ENCODE results near the gene HAUS5. TPM values are rescaled to one million over a fixed set of nuclear protein-coding genes. Genes with fewer than 3 reads are reported as not detected.
A peak's percentile ranks its signal among the peaks of the same experiment; 100 is the strongest.

The HAUS5 gene, protein sequence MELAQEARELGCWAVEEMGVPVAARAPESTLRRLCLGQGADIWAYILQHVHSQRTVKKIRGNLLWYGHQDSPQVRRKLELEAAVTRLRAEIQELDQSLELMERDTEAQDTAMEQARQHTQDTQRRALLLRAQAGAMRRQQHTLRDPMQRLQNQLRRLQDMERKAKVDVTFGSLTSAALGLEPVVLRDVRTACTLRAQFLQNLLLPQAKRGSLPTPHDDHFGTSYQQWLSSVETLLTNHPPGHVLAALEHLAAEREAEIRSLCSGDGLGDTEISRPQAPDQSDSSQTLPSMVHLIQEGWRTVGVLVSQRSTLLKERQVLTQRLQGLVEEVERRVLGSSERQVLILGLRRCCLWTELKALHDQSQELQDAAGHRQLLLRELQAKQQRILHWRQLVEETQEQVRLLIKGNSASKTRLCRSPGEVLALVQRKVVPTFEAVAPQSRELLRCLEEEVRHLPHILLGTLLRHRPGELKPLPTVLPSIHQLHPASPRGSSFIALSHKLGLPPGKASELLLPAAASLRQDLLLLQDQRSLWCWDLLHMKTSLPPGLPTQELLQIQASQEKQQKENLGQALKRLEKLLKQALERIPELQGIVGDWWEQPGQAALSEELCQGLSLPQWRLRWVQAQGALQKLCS
- 4.9 and 6.3 TPM in 2 replicates for total RNA-seq
- 12.6 and 15.4 TPM in 2 replicates for polyA plus RNA-seq

- H3K4me3 ChIP-seq = peak within 1 kb of the TSS; percentile 69
- peak within 1 kb of the TSS; percentile 12 for H3K27ac ChIP-seq
- H3K9me3 ChIP-seq (ENCODE audit: low read depth) = no peaks in the 10 kb centered on the region
- H3K27me3 ChIP-seq = no peaks in the 10 kb centered on the region
- H3K79me2 ChIP-seq = no peaks in the 10 kb centered on the region
- WGBS (ENCODE audit: low lambda C conversion rate, missing lambda C conversion rate) = 1% methylated on average over 45 of the region's 47 CpGs
- H3K4me1 ChIP-seq (ENCODE audit: insufficient read depth) = no peaks in the 10 kb centered on the region
- H3K9me2 ChIP-seq (replicated peaks; ENCODE audit: insufficient read depth) = no peaks in the 10 kb centered on the region
- H3K36me3 ChIP-seq (replicated peaks; ENCODE audit: insufficient read depth, low read depth) = no peaks in the 10 kb centered on the region
- TF ChIP-seq CTCF (IDR thresholded peaks at IDR 0.05; ENCODE audit: poor library complexity) = no peak
- no peak for TF ChIP-seq EZH2 (IDR thresholded peaks at IDR 0.05; ENCODE audit: borderline replicate concordance)
- no peak for TF ChIP-seq EZH2phosphoT487 (IDR thresholded peaks at IDR 0.05; ENCODE audit: low read depth, severe bottlenecking, unreplicated experiment)
- no peaks in the 10 kb centered on the region for H4K20me1 ChIP-seq (ENCODE audit: insufficient read depth, poor library complexity, severe bottlenecking)
- H3K4me2 ChIP-seq = peak within 1 kb of the TSS; percentile 92
- H2AFZ ChIP-seq = peak within 1 kb of the TSS; percentile 85
- DNase-seq (ENCODE audit: low spot score) = peak; percentile 96
These were observed at the start of gene HAUS5 for GRCh38 chr19:35612559-35613321. Gene HAUS5 (plus strand): TSS chr19:35612735. CDS start chr19:35612795, 60 bp downstream.

DNA sequence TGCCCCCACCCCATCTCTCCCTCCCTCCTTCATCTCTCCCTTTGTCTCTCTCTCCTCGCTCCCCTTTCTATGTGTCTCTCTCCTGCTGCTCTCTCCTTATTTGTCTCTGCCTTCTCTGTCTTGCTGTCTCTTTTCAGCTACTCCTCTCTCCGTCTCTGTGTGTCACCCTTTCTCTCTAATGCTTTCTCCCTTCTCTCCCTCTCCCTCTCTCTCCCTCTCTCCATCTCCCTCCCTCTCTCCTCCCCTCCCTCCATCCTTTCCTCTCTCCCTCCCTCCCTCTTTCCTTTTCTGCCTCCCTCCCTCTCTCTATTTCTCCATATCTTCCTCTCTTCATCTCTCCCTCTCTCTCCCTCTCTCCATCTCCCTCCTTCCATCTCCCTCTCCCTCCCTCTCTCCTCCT lies 49.8 kb upstream of the HAUS5 start:
- Histone ChIP-seq H3K36me3 (replicated peaks; ENCODE audit: insufficient read depth, low read depth) (no peaks in the 10 kb centered on the region), H2AFZ (no peak overlapping the region), H3K4me3 (no peak overlapping the region), H4K20me1 (ENCODE audit: insufficient read depth, poor library complexity, severe bottlenecking) (no peaks in the 10 kb centered on the region), H3K4me1 (ENCODE audit: insufficient read depth) (peaks cover 2% of the 10 kb centered on the region), H3K9me2 (replicated peaks; ENCODE audit: insufficient read depth) (no peaks in the 10 kb centered on the region), H3K79me2 (no peaks in the 10 kb centered on the region), H3K4me2 (no peak overlapping the region), H3K9me3 (ENCODE audit: low read depth) (no peaks in the 10 kb centered on the region), H3K27me3 (peaks cover 13% of the 10 kb centered on the region), H3K27ac (no peak overlapping the region)
- WGBS (ENCODE audit: low lambda C conversion rate, missing lambda C conversion rate) = no CpG with 5 or more reads among the region's 2 CpGs
- no peak for DNase-seq (ENCODE audit: low spot score)
- TF ChIP-seq CTCF (IDR thresholded peaks at IDR 0.05; ENCODE audit: poor library complexity) (no peak), EZH2phosphoT487 (IDR thresholded peaks at IDR 0.05; ENCODE audit: low read depth, severe bottlenecking, unreplicated experiment) (no peak), EZH2 (IDR thresholded peaks at IDR 0.05; ENCODE audit: borderline replicate concordance) (no peak)

DNA sequence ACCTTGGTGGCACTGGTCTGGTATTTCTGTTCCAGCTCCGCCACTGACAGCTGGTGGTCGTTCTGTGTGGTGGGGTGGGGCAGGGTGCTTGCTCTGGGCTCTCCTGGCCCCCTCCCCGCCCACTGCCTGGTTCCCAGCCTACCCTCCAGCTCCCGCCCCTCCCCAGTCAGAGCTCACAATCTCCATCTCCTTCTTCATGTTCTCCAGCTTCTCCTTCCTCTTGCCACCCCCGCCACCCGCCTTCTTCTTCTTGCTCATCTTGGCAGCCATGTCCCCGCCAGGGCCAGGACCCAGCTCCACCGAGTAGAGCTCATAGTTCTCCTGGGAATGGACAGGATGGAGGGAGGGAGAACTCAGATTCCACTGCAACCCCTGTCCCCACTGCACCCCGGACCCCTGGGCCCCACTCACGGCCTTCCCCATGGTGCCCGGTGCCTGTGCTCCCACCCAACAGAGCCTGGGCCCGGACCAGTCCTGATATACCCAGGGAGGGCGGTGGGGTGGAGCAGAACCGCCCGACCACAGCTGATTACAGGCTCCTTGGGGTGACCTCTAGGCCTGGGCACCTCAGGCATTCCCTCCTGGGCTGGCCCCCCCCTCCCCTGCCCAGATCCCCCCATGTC lies 49.2 kb upstream of the HAUS5 start, which contains the start of gene ATP4A:
Gene ATP4A, minus strand, starts transcription at position 452 of the 623 bp plus-strand sequence. Its CDS starts 29 bp downstream, at position 423.
- Histone ChIP-seq H3K27ac (no peak within 1 kb of the TSS), H2AFZ (no peak within 1 kb of the TSS), H3K4me2 (no peak within 1 kb of the TSS), H4K20me1 (ENCODE audit: insufficient read depth, poor library complexity, severe bottlenecking) (no peaks in the 10 kb centered on the region), H3K36me3 (replicated peaks; ENCODE audit: insufficient read depth, low read depth) (no peaks in the 10 kb centered on the region), H3K9me2 (replicated peaks; ENCODE audit: insufficient read depth) (no peaks in the 10 kb centered on the region), H3K4me3 (no peak within 1 kb of the TSS), H3K4me1 (ENCODE audit: insufficient read depth) (no peaks in the 10 kb centered on the region), H3K27me3 (peaks cover 12% of the 10 kb centered on the region), H3K79me2 (no peaks in the 10 kb centered on the region), H3K9me3 (ENCODE audit: low read depth) (no peaks in the 10 kb centered on the region)
- TF ChIP-seq CTCF (IDR thresholded peaks at IDR 0.05; ENCODE audit: poor library complexity) (no peak), EZH2 (IDR thresholded peaks at IDR 0.05; ENCODE audit: borderline replicate concordance) (no peak), EZH2phosphoT487 (IDR thresholded peaks at IDR 0.05; ENCODE audit: low read depth, severe bottlenecking, unreplicated experiment) (no peak)
- 79% methylated on average over 12 of the region's 15 CpGs for WGBS (ENCODE audit: low lambda C conversion rate, missing lambda C conversion rate)
- no peak for DNase-seq (ENCODE audit: low spot score)
